ENCODE results near the gene MYEF2. TPM values are rescaled to one million over a fixed set of nuclear protein-coding genes. Genes with fewer than 3 reads are reported as not detected.

MYEF2 gene, protein sequence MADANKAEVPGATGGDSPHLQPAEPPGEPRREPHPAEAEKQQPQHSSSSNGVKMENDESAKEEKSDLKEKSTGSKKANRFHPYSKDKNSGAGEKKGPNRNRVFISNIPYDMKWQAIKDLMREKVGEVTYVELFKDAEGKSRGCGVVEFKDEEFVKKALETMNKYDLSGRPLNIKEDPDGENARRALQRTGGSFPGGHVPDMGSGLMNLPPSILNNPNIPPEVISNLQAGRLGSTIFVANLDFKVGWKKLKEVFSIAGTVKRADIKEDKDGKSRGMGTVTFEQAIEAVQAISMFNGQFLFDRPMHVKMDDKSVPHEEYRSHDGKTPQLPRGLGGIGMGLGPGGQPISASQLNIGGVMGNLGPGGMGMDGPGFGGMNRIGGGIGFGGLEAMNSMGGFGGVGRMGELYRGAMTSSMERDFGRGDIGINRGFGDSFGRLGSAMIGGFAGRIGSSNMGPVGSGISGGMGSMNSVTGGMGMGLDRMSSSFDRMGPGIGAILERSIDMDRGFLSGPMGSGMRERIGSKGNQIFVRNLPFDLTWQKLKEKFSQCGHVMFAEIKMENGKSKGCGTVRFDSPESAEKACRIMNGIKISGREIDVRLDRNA
- 13.6 TPM for total RNA-seq

DNA sequence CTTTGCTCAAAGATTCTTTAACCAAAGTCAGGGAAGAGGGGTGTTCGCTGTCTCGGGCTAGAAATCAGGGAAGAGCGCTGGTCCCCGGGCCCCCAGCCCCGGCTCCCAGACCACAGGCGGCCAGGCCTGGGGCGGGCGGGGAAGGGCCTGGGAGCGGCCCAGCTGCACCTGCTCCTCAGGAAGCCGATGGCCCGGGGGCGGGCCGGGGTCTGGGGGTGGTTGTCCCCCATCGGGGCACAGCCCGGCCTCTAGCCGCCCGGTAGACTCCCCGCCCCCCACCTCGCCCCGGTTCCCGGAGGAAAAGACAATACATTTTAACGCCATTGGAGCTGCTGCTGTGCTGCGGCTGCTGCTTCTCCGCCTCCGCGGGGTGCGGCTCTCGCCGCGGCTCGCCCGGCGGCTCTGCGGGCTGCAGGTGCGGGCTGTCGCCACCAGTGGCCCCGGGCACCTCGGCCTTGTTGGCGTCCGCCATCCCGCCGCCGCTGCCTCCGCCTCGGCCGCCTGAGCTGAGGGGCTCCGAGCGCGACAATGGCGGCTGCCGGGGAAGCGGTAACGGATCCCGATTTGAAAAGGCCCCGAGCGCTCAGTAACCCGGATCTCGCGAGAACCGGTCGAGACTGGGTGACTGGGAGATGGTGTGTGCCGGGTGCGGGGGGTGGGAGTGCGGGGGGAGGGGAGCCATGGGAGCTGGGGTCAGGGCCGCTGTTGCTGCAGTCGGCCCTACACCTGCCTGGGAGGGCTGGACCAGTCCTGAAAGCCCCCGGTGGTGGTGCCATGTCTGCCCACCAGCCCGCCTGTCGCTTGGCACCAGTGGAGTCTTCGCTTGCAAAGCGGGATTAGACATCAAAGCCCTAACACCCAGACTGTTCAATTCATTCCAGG is at the start of gene MYEF2:
Gene MYEF2 (minus strand): TSS at position 530 of the 882 bp plus-strand sequence. CDS start 58 bp downstream, at position 472.
- Histone ChIP-seq H3K9me3 (no peaks in the 10 kb centered on the region), H3K36me3 (no peaks in the 10 kb centered on the region), H3K4me3 (peak within 1 kb of the TSS; percentile 63 to 80), H3K4me1 (peaks cover 0 to 6% of the 10 kb centered on the region in 2 donors), H3K27me3 (no peaks in the 10 kb centered on the region), H3K27ac (peak within 1 kb of the TSS; percentile 92 to 96)
- peak; percentile 15 to 84 for DNase-seq (ENCODE audit: low spot score in 2 of 2)
- intact Hi-C loops (cut with DNase I), result loop anchor here (2.0 to 5.0 kb wide), 5 partner anchors 43 to 461 kb away; partner anchors contain the start of gene SEMA6D
- TF ChIP-seq, protein P1, sequence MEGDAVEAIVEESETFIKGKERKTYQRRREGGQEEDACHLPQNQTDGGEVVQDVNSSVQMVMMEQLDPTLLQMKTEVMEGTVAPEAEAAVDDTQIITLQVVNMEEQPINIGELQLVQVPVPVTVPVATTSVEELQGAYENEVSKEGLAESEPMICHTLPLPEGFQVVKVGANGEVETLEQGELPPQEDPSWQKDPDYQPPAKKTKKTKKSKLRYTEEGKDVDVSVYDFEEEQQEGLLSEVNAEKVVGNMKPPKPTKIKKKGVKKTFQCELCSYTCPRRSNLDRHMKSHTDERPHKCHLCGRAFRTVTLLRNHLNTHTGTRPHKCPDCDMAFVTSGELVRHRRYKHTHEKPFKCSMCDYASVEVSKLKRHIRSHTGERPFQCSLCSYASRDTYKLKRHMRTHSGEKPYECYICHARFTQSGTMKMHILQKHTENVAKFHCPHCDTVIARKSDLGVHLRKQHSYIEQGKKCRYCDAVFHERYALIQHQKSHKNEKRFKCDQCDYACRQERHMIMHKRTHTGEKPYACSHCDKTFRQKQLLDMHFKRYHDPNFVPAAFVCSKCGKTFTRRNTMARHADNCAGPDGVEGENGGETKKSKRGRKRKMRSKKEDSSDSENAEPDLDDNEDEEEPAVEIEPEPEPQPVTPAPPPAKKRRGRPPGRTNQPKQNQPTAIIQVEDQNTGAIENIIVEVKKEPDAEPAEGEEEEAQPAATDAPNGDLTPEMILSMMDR (IDR thresholded peaks at IDR 0.05), result no peak

DNA sequence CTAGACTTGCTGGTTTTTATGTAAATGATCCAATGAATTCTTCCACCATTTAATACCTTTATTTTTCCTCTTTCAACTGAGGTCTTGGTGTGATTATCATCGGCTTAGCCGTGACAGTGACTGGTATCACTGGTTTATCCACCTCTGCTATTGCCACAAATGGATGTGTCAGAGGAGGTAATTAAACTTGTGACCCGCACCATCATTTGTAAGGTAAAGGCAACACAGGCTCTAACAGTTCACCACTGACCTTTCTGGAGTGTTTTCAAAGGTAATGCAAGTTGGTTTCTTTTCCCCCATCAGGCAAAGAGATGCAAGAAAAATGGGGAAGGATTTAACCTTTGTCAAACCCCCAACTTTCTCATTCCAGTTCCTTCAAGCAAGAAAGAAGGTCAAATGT is 47.7 kb upstream of the MYEF2 start:
- H3K36me3 ChIP-seq, result no peaks in the 10 kb centered on the region
- H3K27me3 ChIP-seq, result no peaks in the 10 kb centered on the region
- TF ChIP-seq, protein P1 (IDR thresholded peaks at IDR 0.05), result no peak
- H3K4me1 ChIP-seq, result peaks cover 3 to 37% of the 10 kb centered on the region in 2 donors
- no peaks in the 10 kb centered on the region for H3K9me3 ChIP-seq
- DNase-seq (ENCODE audit: low spot score in 2 of 2), result no peak
- intact Hi-C loops (cut with DNase I), result loop anchor here (10.0 kb wide), 1 partner anchor 751 kb away; no protein-coding TSS in a partner anchor
- no peak overlapping the region for H3K4me3 ChIP-seq
- peak overlapping the region; percentile 43 to 50 for H3K27ac ChIP-seq

DNA sequence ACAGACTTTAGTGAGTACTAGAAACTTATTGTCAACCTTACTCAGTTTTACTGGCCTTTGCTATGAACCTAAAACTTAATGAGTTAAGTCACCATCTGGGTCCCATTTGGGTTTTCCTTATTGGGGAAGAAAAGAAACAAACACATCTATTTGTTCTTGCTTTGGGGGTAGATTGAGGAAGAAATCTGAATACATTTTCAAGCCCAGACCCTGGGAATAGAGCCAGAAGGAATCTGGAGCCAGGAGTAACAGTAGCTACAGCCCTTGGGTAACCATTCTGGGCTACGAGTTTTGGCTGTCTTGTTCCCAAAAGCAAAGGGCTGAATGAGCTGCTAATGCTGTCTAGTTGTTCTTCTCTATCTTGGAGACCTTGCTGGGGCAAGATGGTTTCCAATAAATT is 44.5 kb upstream of the MYEF2 start:
- Histone ChIP-seq H3K27me3 (no peaks in the 10 kb centered on the region), H3K4me1 (peaks cover 3 to 41% of the 10 kb centered on the region in 2 donors), H3K9me3 (no peaks in the 10 kb centered on the region), H3K36me3 (no peaks in the 10 kb centered on the region), H3K4me3 (peak overlapping the region; percentile 8 to 35), H3K27ac (peak overlapping the region; percentile 79 to 87)
- no peak for DNase-seq (ENCODE audit: low spot score in 2 of 2)
- TF ChIP-seq, protein P1 (IDR thresholded peaks at IDR 0.05), result no peak
- intact Hi-C loops (cut with DNase I), result loop anchor here (2.0 to 10.0 kb wide), 5 partner anchors 64 to 748 kb away; partner anchors contain the start of gene SEMA6D

DNA sequence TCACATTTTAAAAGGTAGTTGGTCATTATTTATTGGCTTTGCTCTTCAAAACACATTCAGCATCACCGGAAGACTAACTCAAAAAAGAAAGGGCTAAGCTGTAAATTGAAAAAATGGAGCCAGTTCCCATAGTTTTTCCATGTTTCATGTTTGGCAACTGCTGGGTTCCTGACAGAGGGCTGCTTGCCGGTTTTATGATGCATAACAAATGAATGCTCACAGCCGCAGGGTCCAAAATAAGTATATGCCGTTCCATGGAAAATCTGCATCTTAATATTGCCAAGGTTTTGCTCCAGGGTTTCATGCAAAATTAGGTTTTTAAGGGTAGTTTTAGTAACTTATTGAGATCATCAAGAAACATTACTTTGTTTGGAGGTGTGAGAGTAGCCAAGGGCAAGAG is 43.8 kb upstream of the MYEF2 start:
- Histone ChIP-seq H3K27ac (peak overlapping the region; percentile 79 to 87), H3K4me3 (peak overlapping the region in 1 of 2 donors; percentile 35), H3K27me3 (no peaks in the 10 kb centered on the region), H3K9me3 (no peaks in the 10 kb centered on the region), H3K36me3 (no peaks in the 10 kb centered on the region), H3K4me1 (peaks cover 3 to 40% of the 10 kb centered on the region in 2 donors)
- DNase-seq (ENCODE audit: low spot score in 2 of 2), result peak in 1 of 2 donors; percentile 88
- TF ChIP-seq, protein P1 (IDR thresholded peaks at IDR 0.05), result no peak
- intact Hi-C loops (cut with DNase I), result loop anchor here (2.0 to 10.0 kb wide), 6 partner anchors 43 to 747 kb away; partner anchors contain the start of genes MYEF2 and SEMA6D

DNA sequence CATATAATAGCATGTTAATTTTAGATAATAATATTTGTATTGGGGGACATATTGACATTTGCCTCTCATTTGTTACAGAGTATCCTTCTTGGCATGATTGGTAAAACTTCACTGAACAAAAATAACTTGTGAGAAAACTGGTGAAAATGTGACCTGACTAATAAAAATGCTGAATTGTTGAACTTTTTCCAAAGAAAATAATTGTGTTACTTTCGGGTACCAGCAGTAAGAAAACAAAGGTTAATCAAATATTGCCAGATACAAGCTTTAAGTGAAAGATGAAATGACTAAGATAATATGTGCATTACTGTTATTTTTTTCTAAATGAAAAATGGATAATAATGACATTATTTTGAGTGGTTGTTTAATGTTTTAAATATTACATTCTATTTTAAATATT is 43.2 kb upstream of the MYEF2 start:
- no peaks in the 10 kb centered on the region for H3K9me3 ChIP-seq
- H3K4me3 ChIP-seq, result no peak overlapping the region
- peak overlapping the region; percentile 79 to 87 for H3K27ac ChIP-seq
- intact Hi-C loops (cut with DNase I), result loop anchor here (2.0 to 10.0 kb wide), 4 partner anchors 42 to 746 kb away; partner anchors contain the start of genes MYEF2 and SEMA6D
- TF ChIP-seq, protein P1 (IDR thresholded peaks at IDR 0.05), result no peak
- H3K36me3 ChIP-seq, result no peaks in the 10 kb centered on the region
- DNase-seq (ENCODE audit: low spot score in 2 of 2), result no peak
- peaks cover 3 to 35% of the 10 kb centered on the region in 2 donors for H3K4me1 ChIP-seq
- H3K27me3 ChIP-seq, result no peaks in the 10 kb centered on the region

Data from ascending aorta (tissue), 2 donors.